Activated CD4-positive, alpha-beta T cell treated with anti-CD3 and anti-CD28 coated beads, Interleukin-2, amount 10 ng/mL, durations not matched to agents 24 days and 14 days (primary cell): ENCODE data around the gene DNER. TPM values are rescaled to one million over a fixed set of nuclear protein-coding genes. Genes with fewer than 3 reads are reported as not detected.
"Not testable (repeated sequence)": the region's sequence is repeated elsewhere in the genome, so short reads cannot be mapped to it uniquely, and the experiment has no call there.

Experiments
- DNase-seq: peaks from one replicate; pipeline ENCODE4 v3.0.0; 2022
- H3K27ac Mint-ChIP-seq: one replicate; pipeline ENCODE4 v1.8.0; 2022; ENCODE audit warnings: mild to moderate bottlenecking, mixed read lengths
- H3K27me3 Mint-ChIP-seq: one replicate; pipeline ENCODE4 v1.8.0; 2022; ENCODE audit warnings: mixed read lengths
- H3K36me3 Mint-ChIP-seq: one replicate; pipeline ENCODE4 v1.8.0; 2022; ENCODE audit warnings: low read depth, mild to moderate bottlenecking, mixed read lengths
- H3K4me1 Mint-ChIP-seq: one replicate; pipeline ENCODE4 v1.8.0; 2021; ENCODE audit warnings: mixed read lengths
- H3K4me3 Mint-ChIP-seq: one replicate; pipeline ENCODE4 v1.8.0; 2022; ENCODE audit warnings: mild to moderate bottlenecking, moderate library complexity, mixed read lengths
- H3K9me3 Mint-ChIP-seq: one replicate; pipeline ENCODE4 v1.8.0; 2021; ENCODE audit warnings: mixed read lengths
- intact Hi-C: fragments of 100-400 bp; cut with micrococcal nuclease; formaldehyde crosslinking; loops from one replicate; pipeline ENCODE4 v1.15.1; 2023
- total RNA-seq: library from RNA; stranded (reverse); gene quantifications from 2 replicates; pipeline ENCODE4 v1.2.3, GENCODE V29; 2022

The DNER gene
- not detected in 2 replicates for total RNA-seq

- Mint-ChIP-seq H3K4me1 (peaks cover 5% of the 10 kb centered on the region), H3K9me3 (no peaks in the 10 kb centered on the region), H3K27me3 (peaks cover 77% of the 10 kb centered on the region), H3K27ac (no peak within 1 kb of the TSS), H3K4me3 (peak within 1 kb of the TSS; percentile 38), H3K36me3 (no peaks in the 10 kb centered on the region)
- intact Hi-C loops = no loop called here
- DNase-seq = peak; percentile 85
Observed at GRCh38 chr2:229714080-229714735, at the start of gene DNER. DNER (minus strand) TSS chr2:229714555; CDS start chr2:229714423, 132 bp downstream.

- Mint-ChIP-seq H3K4me3 (no peak overlapping the region), H3K9me3 (no peaks in the 10 kb centered on the region), H3K27ac (no peak overlapping the region), H3K36me3 (peaks cover 15% of the 10 kb centered on the region), H3K27me3 (no peaks in the 10 kb centered on the region), H3K4me1 (no peaks in the 10 kb centered on the region)
- intact Hi-C loops = no loop called here
- no peak for DNase-seq
Observed at GRCh38 chr2:229761663-229762062, 47.3 kb upstream of the DNER start.

GRCh38 chr2:229757462-229757861 lies 43.1 kb upstream of the DNER start:
- intact Hi-C loops, DNase-seq, H3K4me1 Mint-ChIP-seq, H3K9me3 Mint-ChIP-seq, H3K27me3 Mint-ChIP-seq, H3K4me3 Mint-ChIP-seq, H3K36me3 Mint-ChIP-seq, H3K27ac Mint-ChIP-seq: not testable (repeated sequence)

- no peaks in the 10 kb centered on the region for H3K9me3 Mint-ChIP-seq
- DNase-seq = no peak
- H3K27me3 Mint-ChIP-seq = no peaks in the 10 kb centered on the region
Observed at GRCh38 chr2:229752970-229753729, 38.8 kb upstream of the DNER start.

GRCh38 chr2:229749779-229750178 lies 35.4 kb upstream of the DNER start:
- no peaks in the 10 kb centered on the region for H3K9me3 Mint-ChIP-seq
- H3K27me3 Mint-ChIP-seq = no peaks in the 10 kb centered on the region

More at GRCh38 chr2:229752970-229753729, 38.8 kb upstream of the DNER start:
- H3K27ac Mint-ChIP-seq = no peak overlapping the region
- peaks cover 2% of the 10 kb centered on the region for H3K4me1 Mint-ChIP-seq
- H3K36me3 Mint-ChIP-seq = no peaks in the 10 kb centered on the region
- no peak overlapping the region for H3K4me3 Mint-ChIP-seq
- intact Hi-C loops = no loop called here

GRCh38 chr2:229748950-229749349 lies 34.6 kb upstream of the DNER start:
- no peak overlapping the region for H3K4me3 Mint-ChIP-seq
- no peak for DNase-seq
- no peaks in the 10 kb centered on the region for H3K27me3 Mint-ChIP-seq
- peaks cover 2% of the 10 kb centered on the region for H3K4me1 Mint-ChIP-seq
- no peak overlapping the region for H3K27ac Mint-ChIP-seq
- intact Hi-C loops = no loop called here
- H3K36me3 Mint-ChIP-seq = no peaks in the 10 kb centered on the region
- no peaks in the 10 kb centered on the region for H3K9me3 Mint-ChIP-seq

More at GRCh38 chr2:229749779-229750178, 35.4 kb upstream of the DNER start:
- Mint-ChIP-seq H3K27ac (no peak overlapping the region), H3K36me3 (no peaks in the 10 kb centered on the region), H3K4me1 (peaks cover 2% of the 10 kb centered on the region), H3K4me3 (no peak overlapping the region)
- DNase-seq = no peak
- intact Hi-C loops = no loop called here

GRCh38 chr2:229742691-229743090 lies 28.3 kb upstream of the DNER start:
- H3K27me3 Mint-ChIP-seq, H3K9me3 Mint-ChIP-seq, H3K27ac Mint-ChIP-seq, intact Hi-C loops, H3K4me3 Mint-ChIP-seq, DNase-seq, H3K4me1 Mint-ChIP-seq, H3K36me3 Mint-ChIP-seq: not testable (repeated sequence)

GRCh38 chr2:229740279-229740678 lies 25.9 kb upstream of the DNER start:
- no peaks in the 10 kb centered on the region for H3K36me3 Mint-ChIP-seq

GRCh38 chr2:229738024-229738625 lies 23.8 kb upstream of the DNER start:
- DNase-seq = no peak
- intact Hi-C loops = no loop called here
- H3K4me3 Mint-ChIP-seq = no peak overlapping the region
- peaks cover 10% of the 10 kb centered on the region for H3K4me1 Mint-ChIP-seq
- peaks cover 2% of the 10 kb centered on the region for H3K27me3 Mint-ChIP-seq
- H3K9me3 Mint-ChIP-seq = peaks cover 6% of the 10 kb centered on the region
- no peak overlapping the region for H3K27ac Mint-ChIP-seq
- no peaks in the 10 kb centered on the region for H3K36me3 Mint-ChIP-seq

More at GRCh38 chr2:229740279-229740678, 25.9 kb upstream of the DNER start:
- H3K4me3 Mint-ChIP-seq = no peak overlapping the region
- intact Hi-C loops = no loop called here
- DNase-seq = no peak
- peaks cover 2% of the 10 kb centered on the region for H3K27me3 Mint-ChIP-seq
- no peak overlapping the region for H3K27ac Mint-ChIP-seq
- H3K9me3 Mint-ChIP-seq = peaks cover 6% of the 10 kb centered on the region
- H3K4me1 Mint-ChIP-seq = no peaks in the 10 kb centered on the region

GRCh38 chr2:229734410-229734809 lies 20.1 kb upstream of the DNER start:
- Mint-ChIP-seq H3K4me1 (peaks cover 10% of the 10 kb centered on the region), H3K9me3 (peaks cover 6% of the 10 kb centered on the region), H3K4me3 (no peak overlapping the region), H3K27ac (no peak overlapping the region), H3K27me3 (peaks cover 2% of the 10 kb centered on the region), H3K36me3 (no peaks in the 10 kb centered on the region)
- intact Hi-C loops = no loop called here
- no peak for DNase-seq

- Mint-ChIP-seq H3K27ac (no peak overlapping the region), H3K4me3 (no peak overlapping the region), H3K27me3 (peaks cover 2% of the 10 kb centered on the region), H3K9me3 (peaks cover 6% of the 10 kb centered on the region), H3K4me1 (peaks cover 10% of the 10 kb centered on the region), H3K36me3 (no peaks in the 10 kb centered on the region)
- intact Hi-C loops = no loop called here
- DNase-seq = no peak
Observed at GRCh38 chr2:229733611-229734245, 19.4 kb upstream of the DNER start.

GRCh38 chr2:229732897-229733296 lies 18.5 kb upstream of the DNER start:
- H3K9me3 Mint-ChIP-seq = peaks cover 4% of the 10 kb centered on the region
- intact Hi-C loops = no loop called here
- H3K27me3 Mint-ChIP-seq = peaks cover 4% of the 10 kb centered on the region
- no peak overlapping the region for H3K4me3 Mint-ChIP-seq
- DNase-seq = no peak
- no peak overlapping the region for H3K27ac Mint-ChIP-seq
- peaks cover 10% of the 10 kb centered on the region for H3K4me1 Mint-ChIP-seq
- H3K36me3 Mint-ChIP-seq = no peaks in the 10 kb centered on the region

- Mint-ChIP-seq H3K4me1 (peaks cover 10% of the 10 kb centered on the region), H3K9me3 (no peaks in the 10 kb centered on the region), H3K27ac (no peak overlapping the region), H3K27me3 (peaks cover 2% of the 10 kb centered on the region), H3K36me3 (no peaks in the 10 kb centered on the region), H3K4me3 (no peak overlapping the region)
- intact Hi-C loops = no loop called here
- DNase-seq = no peak
Observed at GRCh38 chr2:229731916-229732315, 17.6 kb upstream of the DNER start.

- Mint-ChIP-seq H3K27ac (no peak overlapping the region), H3K9me3 (no peaks in the 10 kb centered on the region), H3K4me1 (peaks cover 10% of the 10 kb centered on the region), H3K27me3 (peaks cover 2% of the 10 kb centered on the region), H3K36me3 (no peaks in the 10 kb centered on the region), H3K4me3 (no peak overlapping the region)
- intact Hi-C loops = no loop called here
- no peak for DNase-seq
Observed at GRCh38 chr2:229731363-229731762, 17.0 kb upstream of the DNER start.
